H1 (cell line): ENCODE results near the gene EYA2.

Experiments used
- GTF2F1 ChIP-seq: IDR thresholded peaks from 2 replicates; pipeline ENCODE4 v1.6.1; 2012; ENCODE audit warnings: low read depth, low read length, improper control_type of control experiment, borderline replicate concordance
- NANOG ChIP-seq: IDR thresholded peaks from 2 replicates; pipeline ENCODE4 v1.6.1; 2011; ENCODE audit warnings: low read length, low read depth, mild to moderate bottlenecking, inconsistent platforms; ENCODE audit not compliant: insufficient read depth, poor library complexity, severe bottlenecking
- TF ChIP-seq, protein P1 (sequence below), 3 experiments: IDR thresholded peaks; 1 replicate in 2 of 3; 2 replicates in 1 of 3; pipeline versions ENCODE4 v1.5.1 to v1.6.1; 2011; ENCODE audit warnings: low read length in 3 of 3, mild to moderate bottlenecking in 3 of 3, inconsistent platforms in 2 of 3, low read depth in 1 of 3, moderate library complexity in 1 of 3; ENCODE audit not compliant: insufficient read depth in 1 of 3; ENCODE audit errors: control extremely low read depth in 1 of 3

DNA sequence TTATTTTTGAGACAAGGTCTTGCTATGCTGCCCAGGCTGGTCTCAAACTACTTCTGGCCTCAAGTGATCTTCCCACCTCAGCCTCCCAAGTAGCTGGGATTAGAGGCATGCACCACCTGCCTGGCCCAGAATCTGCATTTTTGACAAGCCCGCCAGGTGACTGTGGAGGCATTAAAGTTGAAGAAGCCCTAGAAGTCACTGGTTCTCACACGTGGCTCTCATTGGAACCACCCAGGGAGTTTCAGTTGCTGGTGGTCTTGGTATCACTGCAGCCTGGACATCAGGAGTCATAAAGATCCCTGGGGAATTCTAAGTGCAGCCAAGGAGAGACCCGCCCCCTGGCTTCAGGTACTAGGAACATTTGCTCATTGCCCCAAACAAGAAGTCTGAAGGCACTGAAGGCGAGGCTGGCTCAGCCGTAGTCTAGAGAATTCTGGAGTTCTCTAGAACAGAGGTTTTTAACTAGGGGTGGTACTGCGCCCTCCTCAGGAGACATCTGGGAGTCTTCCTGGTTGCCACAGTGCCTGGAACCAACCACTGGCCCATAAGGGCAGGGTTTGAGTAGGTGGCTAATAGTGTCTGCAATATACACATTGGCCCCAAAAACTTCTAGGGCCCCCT, 279.1 kb downstream of the EYA2 start:
- no peak for TF ChIP-seq GTF2F1
- TF ChIP-seq, protein P1, sequence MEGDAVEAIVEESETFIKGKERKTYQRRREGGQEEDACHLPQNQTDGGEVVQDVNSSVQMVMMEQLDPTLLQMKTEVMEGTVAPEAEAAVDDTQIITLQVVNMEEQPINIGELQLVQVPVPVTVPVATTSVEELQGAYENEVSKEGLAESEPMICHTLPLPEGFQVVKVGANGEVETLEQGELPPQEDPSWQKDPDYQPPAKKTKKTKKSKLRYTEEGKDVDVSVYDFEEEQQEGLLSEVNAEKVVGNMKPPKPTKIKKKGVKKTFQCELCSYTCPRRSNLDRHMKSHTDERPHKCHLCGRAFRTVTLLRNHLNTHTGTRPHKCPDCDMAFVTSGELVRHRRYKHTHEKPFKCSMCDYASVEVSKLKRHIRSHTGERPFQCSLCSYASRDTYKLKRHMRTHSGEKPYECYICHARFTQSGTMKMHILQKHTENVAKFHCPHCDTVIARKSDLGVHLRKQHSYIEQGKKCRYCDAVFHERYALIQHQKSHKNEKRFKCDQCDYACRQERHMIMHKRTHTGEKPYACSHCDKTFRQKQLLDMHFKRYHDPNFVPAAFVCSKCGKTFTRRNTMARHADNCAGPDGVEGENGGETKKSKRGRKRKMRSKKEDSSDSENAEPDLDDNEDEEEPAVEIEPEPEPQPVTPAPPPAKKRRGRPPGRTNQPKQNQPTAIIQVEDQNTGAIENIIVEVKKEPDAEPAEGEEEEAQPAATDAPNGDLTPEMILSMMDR (IDR thresholded peaks at IDR 0.05; ENCODE audit: control extremely low read depth in 1 of 3, insufficient read depth in 1 of 3, low read depth in 1 of 3, low read length in 3 of 3), result peak in 2 of 3 experiments; percentile 39 to 40; a peak in 3 of 4 replicates
- TF ChIP-seq NANOG, result no peak
